Measurements from ENCODE around the gene QKI. TPM values are rescaled to one million over a fixed set of nuclear protein-coding genes. Genes with fewer than 3 reads are reported as not detected.

Gene QKI
- total and polyA plus RNA-seq, 10 of the 15 experiments (the other 5 are each of a cell fraction or from before 2014, with no cell fraction given), result 4.7 to 72.5 (median 38.9) TPM

DNA sequence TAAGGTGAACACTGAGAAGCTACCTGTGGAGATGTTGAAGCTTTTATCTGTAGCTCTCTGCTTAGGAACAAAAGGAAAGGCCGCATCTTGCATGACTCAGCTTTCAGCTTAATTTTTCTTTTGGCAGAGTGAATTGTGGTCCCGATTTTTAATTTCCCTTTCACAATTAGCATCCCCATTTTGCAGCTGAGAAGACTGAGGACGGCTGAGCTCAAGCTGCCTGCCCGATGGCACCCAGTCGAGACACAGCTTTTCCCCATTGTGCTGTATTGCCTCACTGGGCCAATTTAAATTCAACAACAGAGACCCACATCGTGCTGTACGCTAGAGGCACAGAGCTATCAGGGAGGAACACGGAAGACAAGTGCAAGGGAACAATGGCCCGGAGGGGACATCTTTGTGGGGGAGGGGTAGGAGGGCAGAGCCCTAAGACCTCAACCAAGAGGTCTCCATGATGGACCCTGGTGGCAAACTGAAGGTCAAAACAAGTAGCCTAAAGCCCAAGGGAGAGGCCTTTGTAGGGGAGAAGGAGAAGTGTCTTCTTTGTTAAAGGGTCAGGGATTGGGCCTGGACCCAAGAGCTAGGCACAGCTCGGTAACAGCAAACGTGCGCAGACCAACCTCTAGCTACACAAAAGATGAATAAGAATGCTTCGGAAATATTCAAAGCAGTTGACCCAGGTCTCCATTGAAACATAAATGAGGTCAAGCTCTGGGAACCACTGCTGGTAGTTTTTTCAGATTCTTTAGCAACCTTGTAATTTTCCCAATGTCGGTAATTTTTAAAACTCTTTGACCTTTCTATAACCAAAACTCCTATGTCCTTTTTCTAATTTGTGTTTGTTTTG, 13.3 kb upstream of the QKI start:
- Histone ChIP-seq H3K4me2 (ENCODE audit: control insufficient read depth, insufficient read depth) (no peak overlapping the region), H3K36me3 (ENCODE audit: control insufficient read depth in 2 of 2, insufficient read depth in 2 of 2, low read length in 1 of 2) (no peaks in the 10 kb centered on the region), H3K27ac (ENCODE audit: control insufficient read depth, insufficient read depth) (no peak overlapping the region), H3K4me1 (ENCODE audit: control insufficient read depth, insufficient read depth, low read length) (peaks cover 4% of the 10 kb centered on the region), H3K79me2 (ENCODE audit: control insufficient read depth, insufficient read depth, low read length) (no peaks in the 10 kb centered on the region), H2AFZ (ENCODE audit: control insufficient read depth, low read depth, low read length) (no peak overlapping the region), H3K9me3 (replicated peaks; ENCODE audit: control insufficient read depth, insufficient read depth, low read length) (no peaks in the 10 kb centered on the region), H3K9ac (ENCODE audit: control insufficient read depth, insufficient read depth, low read length) (no peak overlapping the region), H3K4me3 (no peak overlapping the region), H4K20me1 (ENCODE audit: control insufficient read depth, insufficient read depth) (no peaks in the 10 kb centered on the region), H3K27me3 (replicated peaks in 1 of 2; ENCODE audit: control insufficient read depth in 2 of 2, insufficient read depth in 2 of 2, low read length in 1 of 2) (no peaks in the 10 kb centered on the region)
- ATAC-seq (no peak), FAIRE-seq (no peak), DNase-seq (ENCODE audit: low read depth, low spot score) (no peak)
- no TSS peak for BruUV-seq (replicated peaks)
- SMC1A ChIA-PET (ENCODE audit: uncharacterized antibody, unreplicated experiment), result interaction anchor here (0.9 kb wide), 1 partner anchor 9 kb away, joined by 3 read pairs; no protein-coding TSS in a partner anchor
- RAD21 ChIA-PET (ENCODE audit: unreplicated experiment), result no interaction called here
- CTCF ChIA-PET, result no interaction called here
- POLR2A ChIA-PET, result interaction anchor here (0.6 kb wide), 1 partner anchor 442 kb away, joined by 7 read pairs; no protein-coding TSS in a partner anchor
- intact Hi-C loops (cut with micrococcal nuclease; ENCODE audit: unreplicated experiment) (no loop called here), in situ Hi-C loops (cut with MboI) (no loop called here)
- 79% methylated on average over 14 of the region's 14 CpGs for WGBS (ENCODE audit: insufficient coverage, insufficient replicate concordance, low lambda C conversion rate, missing lambda C conversion rate)
- TF ChIP-seq SMARCA5 (IDR thresholded peaks at IDR 0.05), result no peak
- TF ChIP-seq EED (IDR thresholded peaks at IDR 0.05; ENCODE audit: low read depth), result no peak
- TF ChIP-seq, protein P1, sequence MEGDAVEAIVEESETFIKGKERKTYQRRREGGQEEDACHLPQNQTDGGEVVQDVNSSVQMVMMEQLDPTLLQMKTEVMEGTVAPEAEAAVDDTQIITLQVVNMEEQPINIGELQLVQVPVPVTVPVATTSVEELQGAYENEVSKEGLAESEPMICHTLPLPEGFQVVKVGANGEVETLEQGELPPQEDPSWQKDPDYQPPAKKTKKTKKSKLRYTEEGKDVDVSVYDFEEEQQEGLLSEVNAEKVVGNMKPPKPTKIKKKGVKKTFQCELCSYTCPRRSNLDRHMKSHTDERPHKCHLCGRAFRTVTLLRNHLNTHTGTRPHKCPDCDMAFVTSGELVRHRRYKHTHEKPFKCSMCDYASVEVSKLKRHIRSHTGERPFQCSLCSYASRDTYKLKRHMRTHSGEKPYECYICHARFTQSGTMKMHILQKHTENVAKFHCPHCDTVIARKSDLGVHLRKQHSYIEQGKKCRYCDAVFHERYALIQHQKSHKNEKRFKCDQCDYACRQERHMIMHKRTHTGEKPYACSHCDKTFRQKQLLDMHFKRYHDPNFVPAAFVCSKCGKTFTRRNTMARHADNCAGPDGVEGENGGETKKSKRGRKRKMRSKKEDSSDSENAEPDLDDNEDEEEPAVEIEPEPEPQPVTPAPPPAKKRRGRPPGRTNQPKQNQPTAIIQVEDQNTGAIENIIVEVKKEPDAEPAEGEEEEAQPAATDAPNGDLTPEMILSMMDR (IDR thresholded peaks at IDR 0.05 in 2 of 3, conservative IDR thresholded peaks at IDR 0.05 in 1 of 3; ENCODE audit: control insufficient read depth in 2 of 3, extremely low read depth in 1 of 3, insufficient read depth in 1 of 3, low read depth in 3 of 3, low read length in 3 of 3), result no peak

DNA sequence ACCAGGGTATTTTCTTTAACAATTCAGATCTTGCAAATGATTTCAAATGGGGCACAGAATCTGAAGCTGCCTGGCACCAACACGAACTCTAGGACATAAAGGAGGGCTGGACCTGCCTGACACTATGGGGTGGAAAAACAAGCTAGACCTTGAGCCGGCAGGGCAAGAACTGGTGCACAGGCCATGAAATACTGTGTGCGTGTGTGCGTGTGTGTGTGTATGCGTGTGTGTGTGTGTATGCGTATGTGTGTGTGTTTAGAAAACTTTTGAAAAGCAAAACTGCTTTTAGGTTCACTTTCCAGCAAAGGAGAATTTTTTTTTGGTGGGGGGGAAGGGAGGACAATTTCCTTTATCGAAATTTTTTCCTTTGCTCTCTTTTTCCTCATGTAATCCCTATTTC, 11.9 kb upstream of the QKI start:
- Histone ChIP-seq H4K20me1 (ENCODE audit: control insufficient read depth, insufficient read depth) (no peaks in the 10 kb centered on the region), H3K36me3 (ENCODE audit: control insufficient read depth in 2 of 2, insufficient read depth in 2 of 2, low read length in 1 of 2) (no peaks in the 10 kb centered on the region), H3K4me3 (no peak overlapping the region), H3K4me1 (ENCODE audit: control insufficient read depth, insufficient read depth, low read length) (peaks cover 4% of the 10 kb centered on the region; the same call in 1 of the 2 replicates), H3K27ac (ENCODE audit: control insufficient read depth, insufficient read depth) (no peak overlapping the region), H2AFZ (ENCODE audit: control insufficient read depth, low read depth, low read length) (no peak overlapping the region), H3K4me2 (ENCODE audit: control insufficient read depth, insufficient read depth) (no peak overlapping the region), H3K9ac (ENCODE audit: control insufficient read depth, insufficient read depth, low read length) (no peak overlapping the region), H3K79me2 (ENCODE audit: control insufficient read depth, insufficient read depth, low read length) (no peaks in the 10 kb centered on the region), H3K9me3 (replicated peaks; ENCODE audit: control insufficient read depth, insufficient read depth, low read length) (no peaks in the 10 kb centered on the region), H3K27me3 (replicated peaks in 1 of 2; ENCODE audit: control insufficient read depth in 2 of 2, insufficient read depth in 2 of 2, low read length in 1 of 2) (no peaks in the 10 kb centered on the region)
- CTCF ChIA-PET, result no interaction called here
- 78% methylated on average over 7 of the region's 7 CpGs for WGBS (ENCODE audit: insufficient coverage, insufficient replicate concordance, low lambda C conversion rate, missing lambda C conversion rate)
- intact Hi-C loops (cut with micrococcal nuclease; ENCODE audit: unreplicated experiment), result no loop called here
- ATAC-seq, result no peak
- no TSS peak for BruUV-seq (replicated peaks)
- no peak for TF ChIP-seq POLR2AphosphoS5 (IDR thresholded peaks at IDR 0.05; ENCODE audit: low read length)
- no peak for TF ChIP-seq KDM1A (IDR thresholded peaks at IDR 0.05; ENCODE audit: borderline replicate concordance)
- TF ChIP-seq HCFC1 (IDR thresholded peaks at IDR 0.05; ENCODE audit: low read length), result no peak
- no peak for TF ChIP-seq IKZF2 (IDR thresholded peaks at IDR 0.05)
- TF ChIP-seq, protein P2, sequence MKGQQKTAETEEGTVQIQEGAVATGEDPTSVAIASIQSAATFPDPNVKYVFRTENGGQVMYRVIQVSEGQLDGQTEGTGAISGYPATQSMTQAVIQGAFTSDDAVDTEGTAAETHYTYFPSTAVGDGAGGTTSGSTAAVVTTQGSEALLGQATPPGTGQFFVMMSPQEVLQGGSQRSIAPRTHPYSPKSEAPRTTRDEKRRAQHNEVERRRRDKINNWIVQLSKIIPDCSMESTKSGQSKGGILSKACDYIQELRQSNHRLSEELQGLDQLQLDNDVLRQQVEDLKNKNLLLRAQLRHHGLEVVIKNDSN (IDR thresholded peaks at IDR 0.05; ENCODE audit: borderline replicate concordance, extremely low read length, insufficient read depth, low read depth, low read length), result no peak
- no peak for TF ChIP-seq POU2F2 (IDR thresholded peaks at IDR 0.05; ENCODE audit: borderline replicate concordance, low read depth, low read length)
- TF ChIP-seq NFYA (IDR thresholded peaks at IDR 0.05; ENCODE audit: borderline replicate concordance, low read depth, low read length), result no peak
- TF ChIP-seq, protein P3, sequence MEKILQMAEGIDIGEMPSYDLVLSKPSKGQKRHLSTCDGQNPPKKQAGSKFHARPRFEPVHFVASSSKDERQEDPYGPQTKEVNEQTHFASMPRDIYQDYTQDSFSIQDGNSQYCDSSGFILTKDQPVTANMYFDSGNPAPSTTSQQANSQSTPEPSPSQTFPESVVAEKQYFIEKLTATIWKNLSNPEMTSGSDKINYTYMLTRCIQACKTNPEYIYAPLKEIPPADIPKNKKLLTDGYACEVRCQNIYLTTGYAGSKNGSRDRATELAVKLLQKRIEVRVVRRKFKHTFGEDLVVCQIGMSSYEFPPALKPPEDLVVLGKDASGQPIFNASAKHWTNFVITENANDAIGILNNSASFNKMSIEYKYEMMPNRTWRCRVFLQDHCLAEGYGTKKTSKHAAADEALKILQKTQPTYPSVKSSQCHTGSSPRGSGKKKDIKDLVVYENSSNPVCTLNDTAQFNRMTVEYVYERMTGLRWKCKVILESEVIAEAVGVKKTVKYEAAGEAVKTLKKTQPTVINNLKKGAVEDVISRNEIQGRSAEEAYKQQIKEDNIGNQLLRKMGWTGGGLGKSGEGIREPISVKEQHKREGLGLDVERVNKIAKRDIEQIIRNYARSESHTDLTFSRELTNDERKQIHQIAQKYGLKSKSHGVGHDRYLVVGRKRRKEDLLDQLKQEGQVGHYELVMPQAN (conservative IDR thresholded peaks at IDR 0.05), result no peak
- FAIRE-seq, result no peak
- RAD21 ChIA-PET (ENCODE audit: unreplicated experiment), result no interaction called here
- SMC1A ChIA-PET (ENCODE audit: uncharacterized antibody, unreplicated experiment), result no interaction called here
- in situ Hi-C loops (cut with MboI), result no loop called here
- no peak for DNase-seq (ENCODE audit: low read depth, low spot score)
- POLR2A ChIA-PET, result interaction anchor here (1.0 kb wide), 1 partner anchor 9 kb away, joined by 7 read pairs; no protein-coding TSS in a partner anchor
